ENCODE data around the gene FBLN2.

Gene FBLN2

DNA sequence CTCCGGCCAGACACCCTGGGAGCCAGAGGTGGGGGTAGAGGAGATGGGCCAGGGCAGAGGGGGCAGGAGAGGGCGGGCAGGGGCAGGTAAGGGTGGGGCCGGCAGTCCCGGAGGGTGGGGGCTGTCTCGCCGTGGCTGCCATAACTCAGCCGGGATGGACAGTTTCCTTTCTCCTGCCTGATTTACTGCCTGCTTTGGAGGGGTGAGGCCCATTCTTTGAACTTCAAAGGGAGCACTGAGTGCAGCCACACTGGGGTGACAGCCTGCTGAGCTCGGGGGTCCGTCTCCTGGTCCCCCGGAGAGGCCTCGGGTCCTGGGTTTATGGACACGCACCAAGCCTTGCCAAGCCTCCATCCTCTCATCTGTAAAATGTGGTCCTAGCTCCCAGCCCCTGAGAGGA, 135.4 kb downstream of the FBLN2 start:
- peak; percentile 55; the same call in 1 of the 2 replicates for TF ChIP-seq TCF12 (IDR thresholded peaks at IDR 0.05; ENCODE audit: low read depth)
- TF ChIP-seq ZBTB7A (IDR thresholded peaks at IDR 0.05; ENCODE audit: low read depth) = no peak
- peak; percentile 73 for TF ChIP-seq FOXM1 (IDR thresholded peaks at IDR 0.05; ENCODE audit: borderline replicate concordance, low read depth)
- TF ChIP-seq NFIC (IDR thresholded peaks at IDR 0.05) = peak; percentile 35
- TF ChIP-seq RAD21 (IDR thresholded peaks at IDR 0.05; ENCODE audit: low read depth) = no peak
- TF ChIP-seq, protein P1, sequence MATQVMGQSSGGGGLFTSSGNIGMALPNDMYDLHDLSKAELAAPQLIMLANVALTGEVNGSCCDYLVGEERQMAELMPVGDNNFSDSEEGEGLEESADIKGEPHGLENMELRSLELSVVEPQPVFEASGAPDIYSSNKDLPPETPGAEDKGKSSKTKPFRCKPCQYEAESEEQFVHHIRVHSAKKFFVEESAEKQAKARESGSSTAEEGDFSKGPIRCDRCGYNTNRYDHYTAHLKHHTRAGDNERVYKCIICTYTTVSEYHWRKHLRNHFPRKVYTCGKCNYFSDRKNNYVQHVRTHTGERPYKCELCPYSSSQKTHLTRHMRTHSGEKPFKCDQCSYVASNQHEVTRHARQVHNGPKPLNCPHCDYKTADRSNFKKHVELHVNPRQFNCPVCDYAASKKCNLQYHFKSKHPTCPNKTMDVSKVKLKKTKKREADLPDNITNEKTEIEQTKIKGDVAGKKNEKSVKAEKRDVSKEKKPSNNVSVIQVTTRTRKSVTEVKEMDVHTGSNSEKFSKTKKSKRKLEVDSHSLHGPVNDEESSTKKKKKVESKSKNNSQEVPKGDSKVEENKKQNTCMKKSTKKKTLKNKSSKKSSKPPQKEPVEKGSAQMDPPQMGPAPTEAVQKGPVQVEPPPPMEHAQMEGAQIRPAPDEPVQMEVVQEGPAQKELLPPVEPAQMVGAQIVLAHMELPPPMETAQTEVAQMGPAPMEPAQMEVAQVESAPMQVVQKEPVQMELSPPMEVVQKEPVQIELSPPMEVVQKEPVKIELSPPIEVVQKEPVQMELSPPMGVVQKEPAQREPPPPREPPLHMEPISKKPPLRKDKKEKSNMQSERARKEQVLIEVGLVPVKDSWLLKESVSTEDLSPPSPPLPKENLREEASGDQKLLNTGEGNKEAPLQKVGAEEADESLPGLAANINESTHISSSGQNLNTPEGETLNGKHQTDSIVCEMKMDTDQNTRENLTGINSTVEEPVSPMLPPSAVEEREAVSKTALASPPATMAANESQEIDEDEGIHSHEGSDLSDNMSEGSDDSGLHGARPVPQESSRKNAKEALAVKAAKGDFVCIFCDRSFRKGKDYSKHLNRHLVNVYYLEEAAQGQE (IDR thresholded peaks at IDR 0.05; ENCODE audit: low read depth) = no peak
- TF ChIP-seq TEAD4 (IDR thresholded peaks at IDR 0.05) = peak; percentile 24; the same call in 1 of the 2 replicates
- peak; percentile 86 for TF ChIP-seq EP300 (IDR thresholded peaks at IDR 0.05; ENCODE audit: borderline replicate concordance)

GRCh38 chr3:13684854-13685253, 135.9 kb downstream of the FBLN2 start:
- no peak for TF ChIP-seq YY1 (IDR thresholded peaks at IDR 0.05; ENCODE audit: low read depth)
- TF ChIP-seq USF1 (IDR thresholded peaks at IDR 0.05) = no peak

DNA sequence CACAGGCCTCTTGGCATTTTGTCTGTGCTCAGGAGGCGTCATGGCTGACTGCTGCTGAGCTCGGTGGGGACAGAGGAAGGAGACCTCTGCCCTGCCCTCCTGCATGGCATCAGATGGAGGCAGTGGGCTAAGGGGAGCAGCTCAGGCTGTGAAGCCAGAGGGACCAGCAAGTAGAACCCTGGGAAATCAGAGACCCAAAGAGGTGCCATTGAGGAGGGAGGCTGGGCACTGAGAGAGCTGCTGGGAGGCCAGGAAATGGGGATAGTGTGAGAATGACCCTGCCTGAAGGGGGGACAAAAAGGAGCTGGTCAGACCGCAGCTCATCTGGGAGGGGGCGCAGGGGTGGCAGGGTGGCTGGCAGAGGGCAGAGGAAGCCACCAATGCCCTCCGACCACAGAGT, 136.8 kb downstream of the FBLN2 start:
- TF ChIP-seq, protein P1 (IDR thresholded peaks at IDR 0.05; ENCODE audit: low read depth) = no peak
- TF ChIP-seq EP300 (IDR thresholded peaks at IDR 0.05; ENCODE audit: borderline replicate concordance) (no peak), YY1 (IDR thresholded peaks at IDR 0.05; ENCODE audit: low read depth) (no peak), ZBTB7A (IDR thresholded peaks at IDR 0.05; ENCODE audit: low read depth) (no peak), TAF1 (IDR thresholded peaks at IDR 0.05; ENCODE audit: low read depth) (no peak), TCF12 (IDR thresholded peaks at IDR 0.05; ENCODE audit: low read depth) (no peak), FOXM1 (IDR thresholded peaks at IDR 0.05; ENCODE audit: borderline replicate concordance, low read depth) (no peak), NFIC (IDR thresholded peaks at IDR 0.05) (no peak), CEBPB (IDR thresholded peaks at IDR 0.05) (no peak), EGR1 (IDR thresholded peaks at IDR 0.05) (no peak), CREB1 (IDR thresholded peaks at IDR 0.05; ENCODE audit: low read depth) (no peak)

DNA sequence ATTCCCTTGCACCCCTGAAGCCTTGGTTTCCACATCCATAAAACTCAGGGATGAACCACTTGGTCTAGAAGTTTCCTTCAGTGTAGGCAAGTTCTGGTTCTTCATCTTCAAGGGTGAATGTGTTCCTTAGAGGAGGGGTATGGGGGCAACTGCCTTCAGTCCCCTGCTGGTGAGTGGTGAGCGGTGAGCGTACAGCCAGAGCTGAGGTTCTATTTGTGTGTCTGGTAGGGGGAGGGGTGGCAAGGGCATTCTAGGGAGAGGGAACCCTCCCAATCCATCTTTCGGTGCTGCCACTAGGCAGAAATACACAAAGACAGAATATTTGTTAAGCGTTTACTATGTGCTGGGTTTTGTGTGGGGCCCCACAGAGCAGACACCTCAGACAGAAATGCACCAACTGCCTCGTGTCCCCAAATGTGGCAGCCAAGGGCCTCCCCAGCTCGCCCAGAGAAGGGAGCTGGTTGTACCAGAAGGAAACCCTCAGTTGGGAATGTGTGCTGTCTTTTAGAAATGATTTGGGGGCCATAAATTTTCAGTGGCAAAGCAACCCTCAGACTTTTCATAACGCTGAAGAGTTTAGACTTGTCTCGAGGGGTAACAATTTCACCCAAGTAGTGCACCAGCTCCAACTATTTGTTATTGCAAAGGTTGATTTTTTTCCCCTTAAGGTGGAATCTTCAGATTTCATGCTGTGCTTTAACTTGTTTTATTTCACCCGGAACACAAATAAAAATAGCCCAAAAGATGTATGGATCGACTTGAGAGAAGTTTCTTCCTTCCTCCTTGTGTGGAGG, 137.6 kb downstream of the FBLN2 start:
- TF ChIP-seq EP300 (IDR thresholded peaks at IDR 0.05; ENCODE audit: borderline replicate concordance) (no peak), EGR1 (IDR thresholded peaks at IDR 0.05) (no peak), FOXM1 (IDR thresholded peaks at IDR 0.05; ENCODE audit: borderline replicate concordance, low read depth) (no peak), USF1 (IDR thresholded peaks at IDR 0.05) (no peak), CREB1 (IDR thresholded peaks at IDR 0.05; ENCODE audit: low read depth) (no peak), CEBPB (IDR thresholded peaks at IDR 0.05) (no peak), YY1 (IDR thresholded peaks at IDR 0.05; ENCODE audit: low read depth) (no peak), TCF12 (IDR thresholded peaks at IDR 0.05; ENCODE audit: low read depth) (no peak), ZBTB7A (IDR thresholded peaks at IDR 0.05; ENCODE audit: low read depth) (no peak), TEAD4 (IDR thresholded peaks at IDR 0.05) (no peak), NFIC (IDR thresholded peaks at IDR 0.05) (no peak), RAD21 (IDR thresholded peaks at IDR 0.05; ENCODE audit: low read depth) (no peak), TAF1 (IDR thresholded peaks at IDR 0.05; ENCODE audit: low read depth) (no peak)
- TF ChIP-seq, protein P2, sequence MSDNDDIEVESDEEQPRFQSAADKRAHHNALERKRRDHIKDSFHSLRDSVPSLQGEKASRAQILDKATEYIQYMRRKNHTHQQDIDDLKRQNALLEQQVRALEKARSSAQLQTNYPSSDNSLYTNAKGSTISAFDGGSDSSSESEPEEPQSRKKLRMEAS (IDR thresholded peaks at IDR 0.05) = no peak
- TF ChIP-seq, protein P1 (IDR thresholded peaks at IDR 0.05; ENCODE audit: low read depth) = no peak
